HG03095 (cell line): Measurements from ENCODE around the gene FYN.

Experiments used
- ATAC-seq: cut with Tn5 transposase; IDR thresholded peaks from one replicate; pipeline ENCODE4 v1.9.1; 2021; ENCODE audit warnings: moderate library complexity; ENCODE audit not compliant: unreplicated experiment

FYN gene

GRCh38 chr6:111734068-111735061 is 138.9 kb downstream of the FYN start:
- no peak for ATAC-seq

GRCh38 chr6:111732390-111732789 is 140.9 kb downstream of the FYN start:
- ATAC-seq = no peak

GRCh38 chr6:111731456-111732195 is 141.6 kb downstream of the FYN start:
- no peak for ATAC-seq

- no peak for ATAC-seq
These were observed 142.4 kb downstream of the FYN start for GRCh38 chr6:111730864-111731263.

- ATAC-seq = no peak
These were observed 145.4 kb downstream of the FYN start for GRCh38 chr6:111727802-111728201.

- ATAC-seq = no peak
These were observed 146.2 kb downstream of the FYN start for GRCh38 chr6:111727041-111727440.

GRCh38 chr6:111725446-111726112 is 147.7 kb downstream of the FYN start:
- ATAC-seq = no peak

- peak; percentile 97 for ATAC-seq
These were observed 148.7 kb downstream of the FYN start for GRCh38 chr6:111724505-111724904.

- ATAC-seq = peak; percentile 28
These were observed 149.2 kb downstream of the FYN start for GRCh38 chr6:111724039-111724438.

- no peak for ATAC-seq
These were observed 149.8 kb downstream of the FYN start for GRCh38 chr6:111723412-111723970.

GRCh38 chr6:111722179-111722731 is 151.0 kb downstream of the FYN start:
- ATAC-seq = no peak

- ATAC-seq = no peak
These were observed 151.5 kb downstream of the FYN start for GRCh38 chr6:111721753-111722154.

- no peak for ATAC-seq
These were observed 152.2 kb downstream of the FYN start for GRCh38 chr6:111720931-111721496.

- no peak for ATAC-seq
These were observed 154.3 kb downstream of the FYN start for GRCh38 chr6:111718990-111719389.

GRCh38 chr6:111718326-111718725 is 154.9 kb downstream of the FYN start:
- no peak for ATAC-seq

GRCh38 chr6:111717621-111718020 is 155.6 kb downstream of the FYN start:
- no peak for ATAC-seq

GRCh38 chr6:111716325-111716724 is 156.9 kb downstream of the FYN start:
- ATAC-seq = no peak

- ATAC-seq = no peak
These were observed 157.9 kb downstream of the FYN start for GRCh38 chr6:111715321-111715720.

GRCh38 chr6:111714416-111715270 is 158.6 kb downstream of the FYN start:
- ATAC-seq = no peak
